WTC11 (cell line): ENCODE measurements around the gene PRKCQ. TPM values are rescaled to one million over a fixed set of nuclear protein-coding genes. Genes with fewer than 3 reads are reported as not detected.

Experiments
- ATAC-seq: fragments of 200-7000 bp; cut with Tn5 transposase; 2 replicates; pipeline ENCODE4 v1.10.0; 2021; ENCODE audit warnings: mild to moderate bottlenecking, moderate library complexity
- CTCF ChIA-PET: fragments of 300-600 bp; sonication (Branson Sonifier 250); formaldehyde crosslinking; loops from one replicate; lab custom pipeline; 2021; ENCODE audit warnings: antibody characterized with exemption; lab: Charles Lee
- POLR2A ChIA-PET: fragments of 350-600 bp; sonication (Branson Sonifier 250); formaldehyde crosslinking; loops from one replicate; lab custom pipeline; 2021; ENCODE audit warnings: antibody characterized with exemption; lab: Charles Lee
- DNase-seq: peaks from one replicate; pipeline ENCODE4 v3.0.0; 2021; ENCODE audit warnings: low spot score
- H3K27ac Mint-ChIP-seq: 2 replicates; pipeline ENCODE4 v1.8.0; 2021; ENCODE audit warnings: mixed read lengths
- H3K27me3 Mint-ChIP-seq: 2 replicates; pipeline ENCODE4 v1.8.0; 2021; ENCODE audit warnings: low read depth, mild to moderate bottlenecking, moderate library complexity, mixed read lengths
- H3K36me3 Mint-ChIP-seq: 2 replicates; pipeline ENCODE4 v1.8.0; 2021; ENCODE audit warnings: mixed read lengths
- H3K4me1 Mint-ChIP-seq: 2 replicates; pipeline ENCODE4 v1.8.0; 2022; ENCODE audit warnings: mixed read lengths
- H3K4me3 Mint-ChIP-seq: 2 replicates; pipeline ENCODE4 v1.8.0; 2021; ENCODE audit warnings: mild to moderate bottlenecking, moderate library complexity, mixed read lengths
- H3K9me3 Mint-ChIP-seq: 2 replicates; pipeline ENCODE4 v1.8.0; 2021; ENCODE audit warnings: mixed read lengths
- AFF4 ChIP-seq: sonication (generic); formaldehyde crosslinking; IDR thresholded peaks from 2 replicates; pipeline ENCODE4 v1.8.1; 2023; ENCODE audit warnings: mild to moderate bottlenecking, missing genetic modification reagents, borderline replicate concordance
- CBFB ChIP-seq: sonication (generic); formaldehyde crosslinking; IDR thresholded peaks from 2 replicates; pipeline ENCODE4 v1.8.1; 2022; ENCODE audit warnings: mild to moderate bottlenecking, low read depth, missing genetic modification reagents
- CDX4 ChIP-seq: fragments of 250-450 bp; sonication (Bioruptor Pico); IDR thresholded peaks from 2 replicates; pipeline ENCODE4 v1.9.0; 2021; ENCODE audit warnings: moderate library complexity, mild to moderate bottlenecking, inconsistent platforms, borderline replicate concordance
- CREM ChIP-seq: sonication (generic); formaldehyde crosslinking; IDR thresholded peaks from 2 replicates; pipeline ENCODE4 v1.8.1; 2022; ENCODE audit warnings: mild to moderate bottlenecking, missing genetic modification reagents, moderate library complexity
- E2F4 ChIP-seq: sonication (generic); formaldehyde crosslinking; IDR thresholded peaks from 2 replicates; pipeline ENCODE4 v1.8.1; 2022; ENCODE audit warnings: low read depth, mild to moderate bottlenecking, moderate library complexity, missing genetic modification reagents, borderline replicate concordance
- E2F5 ChIP-seq: sonication (generic); formaldehyde crosslinking; IDR thresholded peaks from 2 replicates; pipeline ENCODE4 v1.8.1; 2022; ENCODE audit warnings: mild to moderate bottlenecking, moderate library complexity, missing genetic modification reagents
- EMX1 ChIP-seq: fragments of 250-450 bp; sonication (Bioruptor Pico); IDR thresholded peaks from 2 replicates; pipeline ENCODE4 v1.8.0; 2021; ENCODE audit warnings: mild to moderate bottlenecking
- FOXJ3 ChIP-seq: sonication (generic); formaldehyde crosslinking; IDR thresholded peaks from 2 replicates; pipeline ENCODE4 v1.9.0; 2021; ENCODE audit warnings: missing genetic modification reagents, mild to moderate bottlenecking, borderline replicate concordance
- GABPB1 ChIP-seq: sonication (generic); formaldehyde crosslinking; IDR thresholded peaks from 2 replicates; pipeline ENCODE4 v1.8.1; 2023; ENCODE audit warnings: mild to moderate bottlenecking, missing genetic modification reagents
- HMGA2 ChIP-seq: fragments of 250-450 bp; sonication (Bioruptor Pico); IDR thresholded peaks from 2 replicates; pipeline ENCODE4 v1.4.0; 2021; ENCODE audit warnings: mild to moderate bottlenecking, moderate library complexity
- HMGXB4 ChIP-seq: sonication (generic); formaldehyde crosslinking; IDR thresholded peaks from 2 replicates; pipeline ENCODE4 v1.8.1; 2023; ENCODE audit warnings: mild to moderate bottlenecking, moderate library complexity, missing genetic modification reagents
- JAZF1 ChIP-seq: fragments of 250-450 bp; sonication (Bioruptor Pico); IDR thresholded peaks from 2 replicates; pipeline ENCODE4 v1.9.0; 2021; ENCODE audit warnings: moderate library complexity, mild to moderate bottlenecking, inconsistent platforms
- KAT7 ChIP-seq: sonication (generic); formaldehyde crosslinking; IDR thresholded peaks from 2 replicates; pipeline ENCODE4 v1.8.1; 2023; ENCODE audit warnings: missing genetic modification reagents, mild to moderate bottlenecking, borderline replicate concordance
- NR1H2 ChIP-seq: sonication (generic); formaldehyde crosslinking; IDR thresholded peaks from 2 replicates; pipeline ENCODE4 v1.9.0; 2021; ENCODE audit warnings: mild to moderate bottlenecking, moderate library complexity, missing genetic modification reagents
- NR3C1 ChIP-seq: sonication (generic); formaldehyde crosslinking; conservative IDR thresholded peaks from 2 replicates; pipeline ENCODE4 v1.8.1; 2023; ENCODE audit warnings: low read depth, mild to moderate bottlenecking, missing genetic modification reagents
- PRDM15 ChIP-seq: sonication (generic); formaldehyde crosslinking; IDR thresholded peaks from 2 replicates; pipeline ENCODE4 v1.8.0; 2022; ENCODE audit warnings: missing genetic modification reagents
- SMAD3 ChIP-seq: sonication (generic); formaldehyde crosslinking; IDR thresholded peaks from 2 replicates; pipeline ENCODE4 v1.8.0; 2022; ENCODE audit warnings: missing genetic modification reagents, mild to moderate bottlenecking, borderline replicate concordance
- SMAD4 ChIP-seq: sonication (generic); formaldehyde crosslinking; IDR thresholded peaks from 2 replicates; pipeline ENCODE4 v1.8.0; 2022; ENCODE audit warnings: mild to moderate bottlenecking, missing genetic modification reagents
- TEAD4 ChIP-seq: sonication (generic); formaldehyde crosslinking; IDR thresholded peaks from 2 replicates; pipeline ENCODE4 v1.8.0; 2022; ENCODE audit warnings: mild to moderate bottlenecking, missing genetic modification reagents
- ZBTB43 ChIP-seq: sonication (generic); formaldehyde crosslinking; IDR thresholded peaks from 2 replicates; pipeline ENCODE4 v1.8.1; 2023; ENCODE audit warnings: mild to moderate bottlenecking, missing genetic modification reagents
- ZMAT4 ChIP-seq: fragments of 250-450 bp; sonication (Bioruptor Pico); IDR thresholded peaks from 2 replicates; pipeline ENCODE4 v1.9.0; 2021; ENCODE audit warnings: mild to moderate bottlenecking
- ZNF121 ChIP-seq: sonication (generic); formaldehyde crosslinking; IDR thresholded peaks from 2 replicates; pipeline ENCODE4 v1.8.0; 2023; ENCODE audit warnings: missing genetic modification reagents
- ZNF317 ChIP-seq: sonication (generic); formaldehyde crosslinking; IDR thresholded peaks from 2 replicates; pipeline ENCODE4 v1.8.1; 2023; ENCODE audit warnings: low read depth, mild to moderate bottlenecking, moderate library complexity, missing genetic modification reagents, borderline replicate concordance
- total RNA-seq: library from RNA; stranded (reverse); gene quantifications from 3 replicates; pipeline ENCODE4 v1.2.3, GENCODE V29; 2021

The PRKCQ gene
- total RNA-seq, 1 experiment from 2014 or later: 8.7 TPM

GRCh38 chr10:6607778-6608177, 27.7 kb upstream of the PRKCQ start:
- H3K9me3 Mint-ChIP-seq: peaks cover 23% of the 10 kb centered on the region
- ChIA-PET CTCF (interaction anchor here (1.2 kb wide), 1 partner anchor 521 kb away, joined by 3 read pairs; no protein-coding TSS in a partner anchor), POLR2A (no interaction called here)
- no peak for DNase-seq
- no peak overlapping the region for H3K27ac Mint-ChIP-seq
- ATAC-seq: no peak
- H3K4me3 Mint-ChIP-seq: no peak overlapping the region
- H3K36me3 Mint-ChIP-seq: peaks cover 10% of the 10 kb centered on the region
- peaks cover 5% of the 10 kb centered on the region for H3K27me3 Mint-ChIP-seq
- peaks cover 8% of the 10 kb centered on the region for H3K4me1 Mint-ChIP-seq
- TF ChIP-seq FOXJ3 (CRISPR knock-in tag) (no peak), E2F5 (CRISPR knock-in tag) (no peak), CBFB (CRISPR knock-in tag) (no peak), AFF4 (no peak), E2F4 (no peak), ZNF317 (CRISPR knock-in tag) (no peak), HMGA2 (no peak), HMGXB4 (CRISPR knock-in tag) (no peak), NR3C1 (no peak), KAT7 (CRISPR knock-in tag) (no peak), GABPB1 (CRISPR knock-in tag) (no peak), ZBTB43 (CRISPR knock-in tag) (no peak)

- CTCF ChIA-PET: interaction anchor here (1.2 kb wide), 1 partner anchor 521 kb away, joined by 3 read pairs; no protein-coding TSS in a partner anchor
- ATAC-seq: no peak
- peaks cover 5% of the 10 kb centered on the region for H3K27me3 Mint-ChIP-seq
- TF ChIP-seq SMAD4 (CRISPR knock-in tag) (no peak), ZNF121 (CRISPR knock-in tag) (no peak), NR1H2 (CRISPR knock-in tag) (no peak), ZMAT4 (CRISPR knock-in tag) (no peak), TEAD4 (CRISPR knock-in tag) (no peak), SMAD3 (CRISPR knock-in tag) (no peak), CDX4 (CRISPR knock-in tag) (no peak), ZNF317 (CRISPR knock-in tag) (no peak), JAZF1 (no peak), EMX1 (CRISPR knock-in tag) (no peak), PRDM15 (no peak), CREM (CRISPR knock-in tag) (no peak)
These were observed 27.1 kb upstream of the PRKCQ start for GRCh38 chr10:6607182-6607581.

More at GRCh38 chr10:6607182-6607581, 27.1 kb upstream of the PRKCQ start:
- Mint-ChIP-seq H3K27ac (no peak overlapping the region), H3K36me3 (peaks cover 10% of the 10 kb centered on the region), H3K9me3 (peaks cover 23% of the 10 kb centered on the region), H3K4me1 (peaks cover 13% of the 10 kb centered on the region), H3K4me3 (no peak overlapping the region)
- no peak for DNase-seq
- POLR2A ChIA-PET: no interaction called here
